Omental fat pad (tissue), 4 donors: ENCODE measurements around the gene KPNA1. TPM values are rescaled to one million over a fixed set of nuclear protein-coding genes. Genes with fewer than 3 reads are reported as not detected.
"Not testable (repeated sequence)": the region's sequence is repeated elsewhere in the genome, so short reads cannot be mapped to it uniquely, and the experiment has no call there.

Experiments used
- ATAC-seq: fragments of 150-250 bp; one replicate; pipeline ENCODE4 v1.9.1; 2016; ENCODE audit warnings: mild to moderate bottlenecking, moderate library complexity; ENCODE audit not compliant: low FRiP score
- DNase-seq: peaks from one replicate; pipeline ENCODE4 v3.0.0-alpha.2; 2019; ENCODE audit warnings: low spot score
- total RNA-seq, 4 donors: library from RNA; depleted of rRNA; stranded (reverse); fragments of >200 nt; gene quantifications; one replicate each; pipeline ENCODE4 v1.1.0, GENCODE V29; 2016
- TF ChIP-seq, protein P1 (sequence below), 3 donors: fragments of 450-650 bp; IDR thresholded peaks; one replicate each; pipeline ENCODE4 v1.5.1; 2016 to 2017; ENCODE audit warnings: antibody characterized with exemption in 3 of 3, mild to moderate bottlenecking in 3 of 3, moderate library complexity in 2 of 3

Gene KPNA1
- total RNA-seq, 4 donors from 2014 or later, result 31.1 to 60.8 (median 46.7) TPM

DNA sequence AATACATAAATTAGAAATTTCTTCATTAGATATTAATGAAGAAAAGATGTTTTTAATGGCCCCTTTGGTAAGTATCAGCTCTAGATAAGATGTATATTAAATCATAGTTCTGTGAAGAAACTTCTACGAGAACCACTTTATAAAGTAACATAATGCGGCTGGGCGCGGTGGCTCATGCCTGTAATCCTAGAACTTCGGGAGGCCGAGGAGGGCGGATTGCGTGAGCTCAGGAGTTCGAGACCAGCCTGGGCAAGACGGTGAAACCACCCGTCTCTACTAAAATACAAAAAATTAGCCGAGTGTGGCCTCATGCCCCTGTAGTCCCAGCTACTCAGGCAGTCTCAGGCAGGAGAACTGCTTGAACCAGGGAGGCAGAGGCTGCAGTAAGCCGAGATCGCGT, 2.5 kb downstream of the KPNA1 start:
- no peak for ATAC-seq
- TF ChIP-seq, protein P1, sequence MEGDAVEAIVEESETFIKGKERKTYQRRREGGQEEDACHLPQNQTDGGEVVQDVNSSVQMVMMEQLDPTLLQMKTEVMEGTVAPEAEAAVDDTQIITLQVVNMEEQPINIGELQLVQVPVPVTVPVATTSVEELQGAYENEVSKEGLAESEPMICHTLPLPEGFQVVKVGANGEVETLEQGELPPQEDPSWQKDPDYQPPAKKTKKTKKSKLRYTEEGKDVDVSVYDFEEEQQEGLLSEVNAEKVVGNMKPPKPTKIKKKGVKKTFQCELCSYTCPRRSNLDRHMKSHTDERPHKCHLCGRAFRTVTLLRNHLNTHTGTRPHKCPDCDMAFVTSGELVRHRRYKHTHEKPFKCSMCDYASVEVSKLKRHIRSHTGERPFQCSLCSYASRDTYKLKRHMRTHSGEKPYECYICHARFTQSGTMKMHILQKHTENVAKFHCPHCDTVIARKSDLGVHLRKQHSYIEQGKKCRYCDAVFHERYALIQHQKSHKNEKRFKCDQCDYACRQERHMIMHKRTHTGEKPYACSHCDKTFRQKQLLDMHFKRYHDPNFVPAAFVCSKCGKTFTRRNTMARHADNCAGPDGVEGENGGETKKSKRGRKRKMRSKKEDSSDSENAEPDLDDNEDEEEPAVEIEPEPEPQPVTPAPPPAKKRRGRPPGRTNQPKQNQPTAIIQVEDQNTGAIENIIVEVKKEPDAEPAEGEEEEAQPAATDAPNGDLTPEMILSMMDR (IDR thresholded peaks at IDR 0.05), result no peak
- DNase-seq, result no peak

DNA sequence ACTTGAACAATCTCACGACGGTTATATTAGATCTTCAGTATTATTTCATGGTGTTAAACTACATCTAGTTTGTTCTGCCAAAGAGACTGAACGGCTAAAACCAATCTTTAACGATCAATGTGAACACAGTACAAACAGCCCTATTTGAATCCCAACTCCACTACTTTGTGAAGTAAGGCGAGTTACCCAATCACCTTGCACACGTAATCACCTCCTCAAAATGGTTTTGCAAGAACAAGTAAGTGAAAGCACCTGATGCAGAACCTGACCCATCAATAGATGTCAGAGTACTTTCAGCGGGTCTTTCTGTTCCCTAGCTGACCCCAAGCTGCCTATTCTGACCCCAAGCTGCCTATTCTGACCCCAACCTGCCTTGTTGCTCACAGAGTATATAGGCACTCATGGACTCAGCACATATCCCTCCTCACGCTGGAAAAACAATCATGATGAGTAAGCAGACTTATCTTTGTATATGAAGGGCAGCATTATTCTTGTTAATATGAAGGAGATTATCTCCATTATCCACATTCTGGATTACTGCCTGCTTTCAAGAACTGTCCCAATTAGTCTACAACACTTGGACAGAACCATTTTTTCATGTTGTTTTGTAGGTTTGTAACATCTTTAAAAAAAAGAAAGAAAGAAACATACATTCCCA, 3.7 kb downstream of the KPNA1 start:
- ATAC-seq, result no peak
- TF ChIP-seq, protein P1 (IDR thresholded peaks at IDR 0.05), result no peak
- no peak for DNase-seq

DNA sequence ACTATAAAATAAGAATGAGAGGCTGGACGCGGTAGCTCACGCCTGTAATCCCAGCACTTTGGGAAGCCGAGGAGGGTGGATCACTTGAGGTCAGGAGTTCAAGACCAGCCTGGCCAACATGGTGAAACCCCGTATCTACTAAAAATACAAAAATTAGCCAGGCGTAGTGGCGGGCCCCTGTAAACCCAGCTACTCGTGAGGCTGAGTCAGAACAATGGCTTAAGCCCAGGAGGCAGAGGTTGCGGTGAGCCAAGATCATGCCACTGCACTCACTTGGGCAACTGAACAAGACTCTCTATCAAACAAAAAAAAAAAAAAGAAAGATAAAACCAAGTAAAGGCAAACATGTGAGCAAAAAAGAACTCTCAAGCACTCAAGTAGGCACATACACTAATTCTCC, 5.8 kb downstream of the KPNA1 start:
- not testable (repeated sequence) for DNase-seq, ATAC-seq

DNA sequence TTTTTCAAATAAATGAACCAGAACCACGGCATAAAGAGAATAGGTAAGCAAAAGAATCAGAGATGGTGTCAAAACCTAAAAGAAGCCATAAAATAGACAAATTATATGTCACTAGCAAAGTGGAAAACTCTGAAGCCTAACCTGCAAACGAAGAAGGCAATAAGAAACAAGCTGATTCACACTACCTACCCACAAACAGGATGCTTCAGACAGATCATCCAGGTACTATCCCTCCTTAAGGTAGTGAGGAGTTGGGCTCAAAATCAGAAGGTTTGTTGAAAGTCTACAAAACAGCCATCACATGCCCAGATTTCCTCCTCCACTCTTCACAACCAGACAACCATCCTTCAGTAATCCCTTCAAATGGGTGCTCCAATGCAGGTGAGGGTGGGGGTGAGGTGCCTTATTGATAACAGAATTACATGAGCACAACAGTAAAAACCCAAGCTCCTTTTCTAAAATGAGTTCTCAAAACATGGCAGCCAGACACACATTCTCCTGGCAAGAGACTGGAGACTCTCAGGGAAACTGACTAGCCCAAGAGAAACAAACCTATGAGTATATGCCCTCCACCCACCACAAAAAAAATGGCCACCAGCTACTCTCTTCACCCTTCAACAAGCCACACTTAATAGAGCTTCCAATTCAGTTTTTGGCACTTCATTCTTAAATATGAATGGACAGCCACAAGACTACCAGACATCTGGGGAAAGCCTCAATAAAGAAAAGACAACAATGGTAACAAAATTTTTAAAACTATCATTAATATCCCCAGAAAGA, 6.4 kb downstream of the KPNA1 start:
- DNase-seq (no peak), ATAC-seq (no peak)
- TF ChIP-seq, protein P1 (IDR thresholded peaks at IDR 0.05), result no peak

DNA sequence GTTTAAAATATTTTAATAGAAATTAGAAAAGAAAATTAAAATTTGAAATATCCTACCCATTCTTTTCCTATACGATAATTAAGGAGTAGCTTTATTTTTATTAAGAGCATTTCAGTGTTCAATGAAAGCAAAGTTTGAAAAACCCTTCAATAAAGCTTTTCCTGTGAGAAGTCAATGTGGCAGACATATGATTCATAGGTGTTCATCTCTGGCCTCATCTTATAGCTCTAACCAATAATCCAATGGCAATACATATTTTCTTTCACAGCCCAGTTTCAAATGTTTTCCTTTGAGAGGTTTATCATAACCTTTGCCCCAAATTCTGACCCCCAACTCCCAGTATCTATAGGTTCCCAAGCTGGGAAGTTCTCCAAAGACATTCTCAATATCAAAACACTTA, 8.3 kb downstream of the KPNA1 start:
- TF ChIP-seq, protein P1 (IDR thresholded peaks at IDR 0.05), result no peak
- no peak for ATAC-seq
- DNase-seq, result no peak

DNA sequence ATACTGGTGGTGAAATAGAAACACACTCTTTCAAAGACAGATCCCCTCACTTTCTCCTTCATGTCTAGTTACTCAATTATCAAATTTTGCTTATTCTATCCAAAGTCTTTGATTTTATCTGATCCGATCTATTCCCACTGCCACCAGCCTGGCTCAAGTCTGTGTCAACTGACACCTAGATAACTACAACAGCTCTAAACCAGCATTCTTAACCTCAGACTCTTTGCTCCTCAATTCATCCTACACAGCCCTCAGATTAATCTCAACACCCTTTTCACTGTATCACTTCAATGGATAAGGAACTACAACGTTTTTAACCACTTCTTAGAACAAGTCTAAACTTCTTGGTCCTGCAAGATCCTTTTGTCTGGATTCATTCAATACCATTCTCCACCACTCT, 9.1 kb downstream of the KPNA1 start:
- TF ChIP-seq, protein P1 (IDR thresholded peaks at IDR 0.05), result no peak
- DNase-seq, result no peak
- no peak for ATAC-seq

DNA sequence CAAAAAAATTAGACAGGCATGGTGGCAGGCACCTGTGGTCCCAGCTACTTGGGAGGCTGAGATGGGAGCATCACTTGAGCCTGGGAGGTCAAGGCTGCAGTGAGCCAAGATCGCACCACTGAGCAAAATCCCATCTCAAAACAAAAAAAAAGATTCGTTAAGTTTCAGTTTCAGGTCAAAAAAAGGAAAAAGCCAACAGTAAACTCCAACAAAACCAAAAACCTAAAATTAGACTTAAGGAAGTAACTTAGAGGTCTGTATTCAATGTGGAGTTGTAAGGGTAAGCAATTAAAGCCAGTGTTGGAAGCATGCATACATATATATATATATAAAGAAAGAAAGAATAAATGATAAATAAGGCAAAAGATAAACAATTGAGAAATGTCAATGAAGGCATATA, 11.8 kb downstream of the KPNA1 start:
- ATAC-seq (no peak), DNase-seq (no peak)
- TF ChIP-seq, protein P1 (IDR thresholded peaks at IDR 0.05), result no peak
